Loucy (cell line): ENCODE measurements around the gene FKBP1B.

Source experiments
- EZH2phosphoT487 ChIP-seq: fragments of 200-600 bp; IDR thresholded peaks from 2 replicates; pipeline ENCODE4 v1.6.1; 2018; ENCODE audit warnings: antibody characterized with exemption, mild to moderate bottlenecking, moderate library complexity, borderline replicate concordance
- TF ChIP-seq, protein P1 (sequence below): fragments of 200-600 bp; sonication (generic); conservative IDR thresholded peaks from 2 replicates; pipeline ENCODE4 v1.5.1; 2014; ENCODE audit warnings: mild to moderate bottlenecking, antibody characterized with exemption, low read length

- TF ChIP-seq, protein P1, sequence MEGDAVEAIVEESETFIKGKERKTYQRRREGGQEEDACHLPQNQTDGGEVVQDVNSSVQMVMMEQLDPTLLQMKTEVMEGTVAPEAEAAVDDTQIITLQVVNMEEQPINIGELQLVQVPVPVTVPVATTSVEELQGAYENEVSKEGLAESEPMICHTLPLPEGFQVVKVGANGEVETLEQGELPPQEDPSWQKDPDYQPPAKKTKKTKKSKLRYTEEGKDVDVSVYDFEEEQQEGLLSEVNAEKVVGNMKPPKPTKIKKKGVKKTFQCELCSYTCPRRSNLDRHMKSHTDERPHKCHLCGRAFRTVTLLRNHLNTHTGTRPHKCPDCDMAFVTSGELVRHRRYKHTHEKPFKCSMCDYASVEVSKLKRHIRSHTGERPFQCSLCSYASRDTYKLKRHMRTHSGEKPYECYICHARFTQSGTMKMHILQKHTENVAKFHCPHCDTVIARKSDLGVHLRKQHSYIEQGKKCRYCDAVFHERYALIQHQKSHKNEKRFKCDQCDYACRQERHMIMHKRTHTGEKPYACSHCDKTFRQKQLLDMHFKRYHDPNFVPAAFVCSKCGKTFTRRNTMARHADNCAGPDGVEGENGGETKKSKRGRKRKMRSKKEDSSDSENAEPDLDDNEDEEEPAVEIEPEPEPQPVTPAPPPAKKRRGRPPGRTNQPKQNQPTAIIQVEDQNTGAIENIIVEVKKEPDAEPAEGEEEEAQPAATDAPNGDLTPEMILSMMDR = no peak
- no peak for TF ChIP-seq EZH2phosphoT487
These were observed 2.4 kb upstream of the FKBP1B start, which contains the start of gene WDCP for GRCh38 chr2:24046930-24047702.
